Keratinocyte (primary cell): ENCODE data around the gene CHAC1. TPM values are rescaled to one million over a fixed set of nuclear protein-coding genes. Genes with fewer than 3 reads are reported as not detected.

ENCODE experiments used
- DNase-seq: peaks from one replicate; pipeline ENCODE4 v3.0.0-alpha.2; 2011; ENCODE audit warnings: low read depth, missing footprints, low spot score
- FAIRE-seq: peaks from 2 replicates; lab custom pipeline; 2011; peaks lifted over from hg19 to GRCh38; lab: Jason Lieb, UNC
- H2AFZ ChIP-seq: 2 replicates; pipeline ENCODE4 v1.6.0; 2012; ENCODE audit warnings: low read length, control low read depth, inconsistent platforms; ENCODE audit not compliant: control insufficient read depth
- H3K27ac ChIP-seq: 2 replicates; pipeline ENCODE4 v1.5.1; 2011; ENCODE audit warnings: low read length; ENCODE audit not compliant: control insufficient read depth, insufficient read depth
- H3K27me3 ChIP-seq: 3 replicates; pipeline ENCODE4 v1.6.0; 2011; ENCODE audit warnings: low read length; ENCODE audit not compliant: control insufficient read depth, insufficient read depth; ENCODE audit errors: extremely low read depth
- H3K36me3 ChIP-seq, 2 experiments: 2 replicates in 1 of 2; 3 replicates in 1 of 2; pipeline ENCODE4 v1.5.1; 2011; ENCODE audit warnings: low read length in 2 of 2, mild to moderate bottlenecking in 1 of 2; ENCODE audit not compliant: control insufficient read depth in 2 of 2, insufficient read depth in 2 of 2; ENCODE audit errors: extremely low read depth in 1 of 2
- H3K4me1 ChIP-seq: 3 replicates; pipeline ENCODE4 v1.5.1; 2011; ENCODE audit warnings: low read length; ENCODE audit not compliant: control insufficient read depth, insufficient read depth; ENCODE audit errors: extremely low read depth
- H3K4me2 ChIP-seq: 3 replicates; pipeline ENCODE4 v1.6.0; 2011; ENCODE audit warnings: low read depth, low read length; ENCODE audit not compliant: control insufficient read depth, insufficient read depth; ENCODE audit errors: extremely low read depth
- H3K4me3 ChIP-seq, 3 experiments: fragments of 200-600 bp in 1 of 3; sonication (generic) in 1 of 3; 2 replicates in 2 of 3; 3 replicates in 1 of 3; pipeline ENCODE4 v1.5.1; 2011 to 2016; ENCODE audit warnings: low read length in 3 of 3, mild to moderate bottlenecking in 3 of 3, control low read depth in 2 of 3, inconsistent platforms in 1 of 3, low read depth in 1 of 3, mixed read lengths in 1 of 3, mixed run types in 1 of 3, moderate library complexity in 1 of 3; ENCODE audit not compliant: control insufficient read depth in 2 of 3, insufficient read depth in 2 of 3; ENCODE audit errors: extremely low read depth in 1 of 3
- H3K79me2 ChIP-seq: 2 replicates; pipeline ENCODE4 v1.6.0; 2012; ENCODE audit warnings: low read length; ENCODE audit not compliant: control insufficient read depth, insufficient read depth
- H3K9ac ChIP-seq: 3 replicates; pipeline ENCODE4 v1.6.0; 2011; ENCODE audit warnings: low read length; ENCODE audit not compliant: control insufficient read depth, insufficient read depth; ENCODE audit errors: extremely low read depth
- H3K9me1 ChIP-seq: 3 replicates; pipeline ENCODE4 v1.6.0; 2011; ENCODE audit warnings: low read length; ENCODE audit not compliant: control insufficient read depth, insufficient read depth; ENCODE audit errors: extremely low read depth
- H3K9me3 ChIP-seq: 2 replicates; pipeline ENCODE4 v1.5.1; 2012; ENCODE audit warnings: low read depth, low read length; ENCODE audit not compliant: control insufficient read depth
- H4K20me1 ChIP-seq: 3 replicates; pipeline ENCODE4 v1.6.0; 2011; ENCODE audit warnings: low read length; ENCODE audit not compliant: control insufficient read depth, insufficient read depth; ENCODE audit errors: extremely low read depth
- CTCF ChIP-seq, 3 experiments: IDR thresholded peaks in 1 of 3; conservative IDR thresholded peaks in 1 of 3; optimal IDR thresholded peaks in 1 of 3; 2 replicates in 2 of 3; 3 replicates in 1 of 3; pipeline versions ENCODE3 to v1.5.1; 2011; ENCODE audit warnings: low read length in 3 of 3, mild to moderate bottlenecking in 3 of 3, moderate library complexity in 2 of 3, control low read depth in 1 of 3, inconsistent platforms in 1 of 3; ENCODE audit not compliant: insufficient read depth in 2 of 3; ENCODE audit errors: extremely low read depth in 1 of 3
- EZH2 ChIP-seq: IDR thresholded peaks from one replicate; pipeline ENCODE4 v1.6.1; 2012; ENCODE audit warnings: inconsistent platforms, mild to moderate bottlenecking, low read length, moderate library complexity
- dilution Hi-C: fragments of 300-500 bp; cut with MboI; formaldehyde crosslinking; loops from one replicate; pipeline ENCODE4 v1.7.0; 2020; ENCODE audit warnings: low sequenced_read_pairs; ENCODE audit not compliant: extremely low pct_ligation_motif_present
- polyA plus RNA-seq, 5 experiments: library from polyadenylated mRNA; depleted of rRNA in 3 of 5; stranded (reverse) in 3 of 5; stranded (forward) in 1 of 5; unstranded in 1 of 5; fragments of >200 nt; gene quantifications; 1 replicate in 1 of 5; 2 replicates in 3 of 5; 3 replicates in 1 of 5; pipeline versions ENCODE4 v1.2.1 to v1.2.3, GENCODE V29; 2011 to 2012; ENCODE audit warnings: missing spikeins in 2 of 5, low read depth in 1 of 5, low replicate concordance in 1 of 5

Gene CHAC1
- polyA plus RNA-seq, 1 donor (not counting 4 experiments of a cell fraction or from before 2014, with no cell fraction given): 6.4 TPM

GRCh38 chr15:40963201-40963600 is 9.9 kb downstream of the CHAC1 start:
- Histone ChIP-seq H3K27ac (no peak overlapping the region), H3K4me2 (no peak overlapping the region), H3K27me3 (no peaks in the 10 kb centered on the region), H3K9me1 (no peaks in the 10 kb centered on the region), H2AFZ (no peak overlapping the region), H3K9me3 (no peaks in the 10 kb centered on the region), H3K36me3 (no peaks in the 10 kb centered on the region), H4K20me1 (no peaks in the 10 kb centered on the region), H3K79me2 (no peaks in the 10 kb centered on the region), H3K4me1 (no peaks in the 10 kb centered on the region), H3K4me3 (no peak overlapping the region), H3K9ac (no peak overlapping the region)
- DNase-seq (no peak), FAIRE-seq (no peak)
- no peak for TF ChIP-seq EZH2
- TF ChIP-seq CTCF (optimal IDR thresholded peaks at IDR 0.05 in 1 of 3, IDR thresholded peaks at IDR 0.05 in 1 of 3, conservative IDR thresholded peaks at IDR 0.05 in 1 of 3; ENCODE audit: extremely low read depth in 1 of 3, insufficient read depth in 2 of 3, low read length in 3 of 3): no peak
- dilution Hi-C loops: no loop called here

- H3K9me1 ChIP-seq: no peaks in the 10 kb centered on the region
- H3K9ac ChIP-seq: no peak overlapping the region
- no peaks in the 10 kb centered on the region for H3K9me3 ChIP-seq
- no peaks in the 10 kb centered on the region for H3K4me1 ChIP-seq
- TF ChIP-seq CTCF (optimal IDR thresholded peaks at IDR 0.05 in 1 of 3, IDR thresholded peaks at IDR 0.05 in 1 of 3, conservative IDR thresholded peaks at IDR 0.05 in 1 of 3; ENCODE audit: extremely low read depth in 1 of 3, insufficient read depth in 2 of 3, low read length in 3 of 3) (no peak), EZH2 (no peak)
- H4K20me1 ChIP-seq: no peaks in the 10 kb centered on the region
- DNase-seq (no peak), FAIRE-seq (no peak)
- H3K79me2 ChIP-seq: no peaks in the 10 kb centered on the region
- H3K4me3 ChIP-seq: no peak overlapping the region
- dilution Hi-C loops: no loop called here
- H3K4me2 ChIP-seq: no peak overlapping the region
- H3K27ac ChIP-seq: no peak overlapping the region
- no peaks in the 10 kb centered on the region for H3K36me3 ChIP-seq
- H3K27me3 ChIP-seq: no peaks in the 10 kb centered on the region
- no peak overlapping the region for H2AFZ ChIP-seq
Measured at GRCh38 chr15:40964006-40964405, 10.7 kb downstream of the CHAC1 start.
